Effector memory CD8-positive, alpha-beta T cell (primary cell): ENCODE results near the gene NPTX1.
"Not testable (repeated sequence)": the region's sequence is repeated elsewhere in the genome, so short reads cannot be mapped to it uniquely, and the experiment has no call there.

Experiments
- ATAC-seq: fragments of 150-1000 bp; cut with Tn5 transposase; replicated peaks from 2 replicates; pipeline ENCODE4 v1.10.0; 2021; ENCODE audit warnings: mild to moderate bottlenecking, moderate library complexity
- DNase-seq, 3 experiments: peaks; one replicate each; pipeline ENCODE4 v3.0.0; 2021
- H3K27ac Mint-ChIP-seq, 2 donors: one replicate each; pipeline ENCODE4 v1.8.0; 2022; ENCODE audit warnings: mild to moderate bottlenecking in 2 of 2, mixed read lengths in 2 of 2, moderate library complexity in 2 of 2
- H3K27me3 Mint-ChIP-seq, 2 donors: one replicate each; pipeline ENCODE4 v1.8.0; 2022; ENCODE audit warnings: mixed read lengths in 2 of 2
- H3K36me3 Mint-ChIP-seq: one replicate; pipeline ENCODE4 v1.8.0; 2022; ENCODE audit warnings: mild to moderate bottlenecking, moderate library complexity, mixed read lengths; ENCODE audit not compliant: insufficient read depth
- H3K4me1 Mint-ChIP-seq, 2 donors: one replicate each; pipeline ENCODE4 v1.8.0; 2022; ENCODE audit warnings: low read depth in 2 of 2, mixed read lengths in 2 of 2
- H3K4me3 Mint-ChIP-seq, 2 donors: one replicate each; pipeline ENCODE4 v1.8.0; 2022; ENCODE audit warnings: mild to moderate bottlenecking in 2 of 2, mixed read lengths in 2 of 2, moderate library complexity in 2 of 2
- H3K9me3 Mint-ChIP-seq, 2 donors: one replicate each; pipeline ENCODE4 v1.8.0; 2022; ENCODE audit warnings: mixed read lengths in 2 of 2

Gene NPTX1

GRCh38 chr17:80511222-80512180 lies 35.1 kb upstream of the NPTX1 start:
- ATAC-seq (no peak), DNase-seq (no peak)
- Mint-ChIP-seq H3K9me3 (no peaks in the 10 kb centered on the region), H3K27ac (no peak overlapping the region), H3K4me1 (no peaks in the 10 kb centered on the region), H3K36me3 (no peaks in the 10 kb centered on the region), H3K27me3 (peaks cover 13 to 14% of the 10 kb centered on the region in 2 donors), H3K4me3 (no peak overlapping the region)

- Mint-ChIP-seq H3K27ac (no peak overlapping the region), H3K36me3 (no peaks in the 10 kb centered on the region), H3K27me3 (peaks cover 12 to 18% of the 10 kb centered on the region in 2 donors), H3K4me1 (no peaks in the 10 kb centered on the region), H3K9me3 (no peaks in the 10 kb centered on the region), H3K4me3 (no peak overlapping the region)
- no peak for ATAC-seq
- no peak for DNase-seq
These were observed 34.4 kb upstream of the NPTX1 start for GRCh38 chr17:80510772-80511171.

- no peak overlapping the region for H3K4me3 Mint-ChIP-seq
- H3K4me1 Mint-ChIP-seq: no peaks in the 10 kb centered on the region
- ATAC-seq: no peak
- H3K27me3 Mint-ChIP-seq: peaks cover 14 to 18% of the 10 kb centered on the region in 2 donors
- DNase-seq: no peak
- no peak overlapping the region for H3K27ac Mint-ChIP-seq
- H3K9me3 Mint-ChIP-seq: no peaks in the 10 kb centered on the region
- H3K36me3 Mint-ChIP-seq: no peaks in the 10 kb centered on the region
These were observed 33.7 kb upstream of the NPTX1 start for GRCh38 chr17:80510132-80510531.

- H3K36me3 Mint-ChIP-seq: no peaks in the 10 kb centered on the region
- DNase-seq: no peak
- H3K4me1 Mint-ChIP-seq: peaks cover 0 to 1% of the 10 kb centered on the region in 2 donors
- H3K27ac Mint-ChIP-seq: no peak overlapping the region
- no peak overlapping the region for H3K4me3 Mint-ChIP-seq
- H3K27me3 Mint-ChIP-seq: peaks cover 19 to 26% of the 10 kb centered on the region in 2 donors
- no peaks in the 10 kb centered on the region for H3K9me3 Mint-ChIP-seq
- no peak for ATAC-seq
These were observed 32.9 kb upstream of the NPTX1 start for GRCh38 chr17:80509311-80509710.

- H3K27ac Mint-ChIP-seq: no peak overlapping the region
- no peak for ATAC-seq
- no peak for DNase-seq
- peaks cover 0 to 1% of the 10 kb centered on the region in 2 donors for H3K4me1 Mint-ChIP-seq
- no peaks in the 10 kb centered on the region for H3K9me3 Mint-ChIP-seq
- H3K27me3 Mint-ChIP-seq: peaks cover 23 to 32% of the 10 kb centered on the region in 2 donors
- H3K36me3 Mint-ChIP-seq: no peaks in the 10 kb centered on the region
- no peak overlapping the region for H3K4me3 Mint-ChIP-seq
These were observed 31.6 kb upstream of the NPTX1 start for GRCh38 chr17:80507965-80508364.

- not testable (repeated sequence) for DNase-seq, H3K27ac Mint-ChIP-seq, H3K4me1 Mint-ChIP-seq, H3K36me3 Mint-ChIP-seq, ATAC-seq, H3K4me3 Mint-ChIP-seq, H3K9me3 Mint-ChIP-seq
- H3K27me3 Mint-ChIP-seq: peaks cover 26 to 37% of the 10 kb centered on the region in 2 donors
These were observed 30.8 kb upstream of the NPTX1 start for GRCh38 chr17:80507177-80507576.

GRCh38 chr17:80504686-80505413 lies 28.4 kb upstream of the NPTX1 start:
- no peaks in the 10 kb centered on the region for H3K36me3 Mint-ChIP-seq
- ATAC-seq (no peak), DNase-seq (no peak)
- H3K27ac Mint-ChIP-seq: no peak overlapping the region
- H3K9me3 Mint-ChIP-seq: no peaks in the 10 kb centered on the region
- peaks cover 0 to 1% of the 10 kb centered on the region in 2 donors for H3K4me1 Mint-ChIP-seq
- no peak overlapping the region for H3K4me3 Mint-ChIP-seq
- peaks cover 30 to 49% of the 10 kb centered on the region in 2 donors for H3K27me3 Mint-ChIP-seq

GRCh38 chr17:80503921-80504320 lies 27.5 kb upstream of the NPTX1 start:
- peaks cover 36 to 58% of the 10 kb centered on the region in 2 donors for H3K27me3 Mint-ChIP-seq
- peaks cover 0 to 1% of the 10 kb centered on the region in 2 donors for H3K4me1 Mint-ChIP-seq
- H3K4me3 Mint-ChIP-seq: no peak overlapping the region
- H3K27ac Mint-ChIP-seq: no peak overlapping the region
- no peaks in the 10 kb centered on the region for H3K9me3 Mint-ChIP-seq
- no peaks in the 10 kb centered on the region for H3K36me3 Mint-ChIP-seq
- DNase-seq (no peak), ATAC-seq (no peak)

GRCh38 chr17:80503031-80503430 lies 26.6 kb upstream of the NPTX1 start:
- no peaks in the 10 kb centered on the region for H3K36me3 Mint-ChIP-seq
- DNase-seq: no peak

GRCh38 chr17:80502578-80502877 lies 26.1 kb upstream of the NPTX1 start:
- DNase-seq (no peak), ATAC-seq (no peak)
- H3K27ac Mint-ChIP-seq: no peak overlapping the region
- peaks cover 0 to 4% of the 10 kb centered on the region in 2 donors for H3K4me1 Mint-ChIP-seq
- peaks cover 36 to 58% of the 10 kb centered on the region in 2 donors for H3K27me3 Mint-ChIP-seq
- no peaks in the 10 kb centered on the region for H3K9me3 Mint-ChIP-seq
- no peak overlapping the region for H3K4me3 Mint-ChIP-seq
- H3K36me3 Mint-ChIP-seq: no peaks in the 10 kb centered on the region

More at GRCh38 chr17:80503031-80503430, 26.6 kb upstream of the NPTX1 start:
- H3K27ac Mint-ChIP-seq: no peak overlapping the region
- no peaks in the 10 kb centered on the region for H3K9me3 Mint-ChIP-seq
- H3K4me3 Mint-ChIP-seq: no peak overlapping the region
- ATAC-seq: no peak
- peaks cover 36 to 58% of the 10 kb centered on the region in 2 donors for H3K27me3 Mint-ChIP-seq
- peaks cover 0 to 1% of the 10 kb centered on the region in 2 donors for H3K4me1 Mint-ChIP-seq

- Mint-ChIP-seq H3K36me3 (no peaks in the 10 kb centered on the region), H3K27ac (no peak overlapping the region), H3K27me3 (peaks cover 35 to 57% of the 10 kb centered on the region in 2 donors), H3K4me1 (peaks cover 0 to 6% of the 10 kb centered on the region in 2 donors), H3K9me3 (no peaks in the 10 kb centered on the region), H3K4me3 (no peak overlapping the region)
- DNase-seq: no peak
- no peak for ATAC-seq
These were observed 25.6 kb upstream of the NPTX1 start for GRCh38 chr17:80501741-80502577.

GRCh38 chr17:80499961-80500665 lies 23.7 kb upstream of the NPTX1 start:
- Mint-ChIP-seq H3K36me3 (no peaks in the 10 kb centered on the region), H3K4me3 (no peak overlapping the region), H3K27ac (no peak overlapping the region), H3K9me3 (no peaks in the 10 kb centered on the region), H3K27me3 (peaks cover 35 to 55% of the 10 kb centered on the region in 2 donors), H3K4me1 (peaks cover 0 to 6% of the 10 kb centered on the region in 2 donors)
- no peak for ATAC-seq
- no peak for DNase-seq

GRCh38 chr17:80499560-80499959 lies 23.2 kb upstream of the NPTX1 start:
- Mint-ChIP-seq H3K27me3 (peaks cover 31 to 51% of the 10 kb centered on the region in 2 donors), H3K4me1 (peaks cover 0 to 5% of the 10 kb centered on the region in 2 donors), H3K9me3 (no peaks in the 10 kb centered on the region), H3K36me3 (no peaks in the 10 kb centered on the region), H3K27ac (no peak overlapping the region), H3K4me3 (no peak overlapping the region)
- DNase-seq (no peak), ATAC-seq (no peak)
